HCT116 (cell line): Measurements from ENCODE around the gene SLCO4C1. TPM values are rescaled to one million over a fixed set of nuclear protein-coding genes. Genes with fewer than 3 reads are reported as not detected.

ENCODE experiments used
- ATAC-seq: fragments of 200-7000 bp; cut with Tn5 transposase; 2 replicates; pipeline ENCODE4 v1.9.1; 2020; ENCODE audit warnings: mild to moderate bottlenecking, moderate library complexity
- BruUV-seq: library from RNA; stranded (reverse); fragments of 400-500 nt; replicated peaks from 2 replicates; lab custom pipeline; 2021; lab: Mats Ljungman, UMichigan
- CTCF ChIA-PET: fragments of 300-600 bp; sonication (Branson Sonifier 250); formaldehyde crosslinking; loops from one replicate; lab custom pipeline; 2021; ENCODE audit warnings: antibody characterized with exemption; lab: Charles Lee
- POLR2A ChIA-PET: fragments of 300-600, 350-600 bp; sonication (Branson Sonifier 250); formaldehyde crosslinking; loops from one replicate; lab custom pipeline; 2021; ENCODE audit warnings: antibody characterized with exemption; lab: Charles Lee
- RAD21 ChIA-PET, 2 experiments: fragments of 300-600 bp; sonication (Branson Sonifier 250); formaldehyde crosslinking; loops; one replicate each; lab custom pipeline; 2023; ENCODE audit warnings: low total read pairs in 2 of 2; ENCODE audit not compliant: uncharacterized antibody in 2 of 2, unreplicated experiment in 2 of 2, low non-redundant PET in 1 of 2; lab: Charles Lee
- DNase-seq: peaks from one replicate; pipeline ENCODE4 v3.0.0-alpha.2; 2010; ENCODE audit warnings: low read depth, low spot score
- H2AFZ ChIP-seq: fragments of 200-600 bp; shearing (Covaris generic), sonication (generic); 2 replicates; pipeline ENCODE4 v1.6.1; 2017; ENCODE audit warnings: low read depth, mixed run types, mixed read lengths, antibody characterized with exemption, low read length; ENCODE audit not compliant: poor library complexity, severe bottlenecking
- H3K27ac ChIP-seq: 2 replicates; pipeline ENCODE4 v1.5.1; 2012; ENCODE audit warnings: low read depth, low read length
- H3K27me3 ChIP-seq: fragments of 200-600 bp; sonication (generic); 2 replicates; pipeline ENCODE4 v1.6.1; 2016; ENCODE audit warnings: mixed run types, low read length, mixed read lengths; ENCODE audit not compliant: insufficient read depth
- H3K36me3 ChIP-seq, 2 experiments: fragments of 200-500 bp in 1 of 2; fragments of 200-600 bp in 1 of 2; sonication (Bioruptor generic) in 1 of 2; sonication (generic) in 1 of 2; 2 replicates each; pipeline versions ENCODE4 v1.5.1 to v1.6.1; 2014 to 2016; ENCODE audit warnings: low read length in 2 of 2, inconsistent platforms in 1 of 2, mixed read lengths in 1 of 2, mixed run types in 1 of 2; ENCODE audit not compliant: insufficient read depth in 2 of 2, control insufficient read depth in 1 of 2
- H3K4me1 ChIP-seq, 2 experiments: fragments of 200-600 bp in 1 of 2; sonication (generic) in 1 of 2; 2 replicates each; pipeline versions ENCODE4 v1.5.1 to v1.6.1; 2012 to 2017; ENCODE audit warnings: low read length in 2 of 2, inconsistent platforms in 1 of 2, mild to moderate bottlenecking in 1 of 2, mixed read lengths in 1 of 2, mixed run types in 1 of 2, moderate library complexity in 1 of 2; ENCODE audit not compliant: insufficient read depth in 2 of 2, control insufficient read depth in 1 of 2
- H3K4me2 ChIP-seq: fragments of 200-600 bp; sonication (generic); 2 replicates; pipeline ENCODE4 v1.6.1; 2017; ENCODE audit warnings: mixed run types, low read length, mixed read lengths
- H3K4me3 ChIP-seq, 2 experiments: fragments of 200-600 bp in 1 of 2; sonication (generic) in 1 of 2; replicated peaks in 1 of 2; 2 replicates each; pipeline ENCODE4 v1.5.1; 2011 to 2016; ENCODE audit warnings: low read length in 2 of 2, control low read depth in 1 of 2, low read depth in 1 of 2, mild to moderate bottlenecking in 1 of 2, mixed read lengths in 1 of 2, mixed run types in 1 of 2
- H3K79me2 ChIP-seq: fragments of 200-600 bp; sonication (generic); 2 replicates; pipeline ENCODE4 v1.6.1; 2017; ENCODE audit warnings: mild to moderate bottlenecking, mixed run types, low read length, moderate library complexity, mixed read lengths; ENCODE audit not compliant: insufficient read depth
- H3K9ac ChIP-seq: fragments of 200-600 bp; sonication (generic); 2 replicates; pipeline ENCODE4 v1.6.1; 2016; ENCODE audit warnings: low read length, mixed read lengths
- H3K9me2 ChIP-seq: fragments of 200-600 bp; sonication (generic), shearing (Covaris generic); 2 replicates; pipeline ENCODE4 v1.6.1; 2017; ENCODE audit warnings: mixed run types, mild to moderate bottlenecking, moderate library complexity; ENCODE audit not compliant: insufficient read depth
- H3K9me3 ChIP-seq, 2 experiments: fragments of 200-500 bp in 1 of 2; fragments of 200-600 bp in 1 of 2; sonication (Bioruptor generic) in 1 of 2; sonication (generic) in 1 of 2; 2 replicates each; pipeline ENCODE4 v1.6.1; 2014 to 2017; ENCODE audit warnings: low read length in 2 of 2, mixed read lengths in 2 of 2, inconsistent platforms in 1 of 2, low read depth in 1 of 2, mild to moderate bottlenecking in 1 of 2, mixed run types in 1 of 2, moderate library complexity in 1 of 2; ENCODE audit not compliant: control insufficient read depth in 1 of 2, insufficient read depth in 1 of 2
- H4K20me1 ChIP-seq: fragments of 200-600 bp; sonication (generic), shearing (Covaris generic); 2 replicates; pipeline ENCODE4 v1.6.1; 2017; ENCODE audit warnings: mixed run types, mild to moderate bottlenecking, moderate library complexity; ENCODE audit not compliant: insufficient read depth
- CEBPB ChIP-seq: IDR thresholded peaks from 2 replicates; pipeline ENCODE4 v1.6.1; 2012; ENCODE audit warnings: low read depth
- JUND ChIP-seq: IDR thresholded peaks from 2 replicates; pipeline ENCODE4 v1.6.1; 2012
- POLR2AphosphoS5 ChIP-seq: IDR thresholded peaks from 2 replicates; pipeline ENCODE4 v1.6.1; 2011; ENCODE audit warnings: mild to moderate bottlenecking, low read depth, low read length, moderate library complexity
- SIN3A ChIP-seq: IDR thresholded peaks from 2 replicates; pipeline ENCODE4 v1.6.1; 2012; ENCODE audit warnings: low read depth
- SP1 ChIP-seq: IDR thresholded peaks from 2 replicates; pipeline ENCODE4 v1.6.1; 2012; ENCODE audit warnings: low read depth
- SRF ChIP-seq: IDR thresholded peaks from 2 replicates; pipeline ENCODE4 v1.6.1; 2012; ENCODE audit warnings: low read depth
- TCF7L2 ChIP-seq: IDR thresholded peaks from 2 replicates; pipeline ENCODE4 v1.7.0; 2011; ENCODE audit warnings: borderline replicate concordance, inconsistent platforms; ENCODE audit not compliant: insufficient read depth, insufficient read length; ENCODE audit errors: extremely low read depth
- YY1 ChIP-seq: IDR thresholded peaks from 2 replicates; pipeline ENCODE4 v1.6.1; 2011; ENCODE audit warnings: low read length, low read depth, moderate library complexity, mild to moderate bottlenecking; ENCODE audit not compliant: insufficient replicate concordance; ENCODE audit errors: extremely low read depth
- ZFX ChIP-seq: fragments of 450-650 bp; IDR thresholded peaks from 2 replicates; pipeline ENCODE4 v1.6.1; 2017
- ZNF274 ChIP-seq: fragments of 200-500 bp; sonication (Bioruptor generic); IDR thresholded peaks from 2 replicates; pipeline ENCODE4 v1.6.1; 2014; ENCODE audit warnings: mild to moderate bottlenecking, low read depth, low read length, inconsistent platforms
- intact Hi-C: fragments of 100-400 bp; cut with micrococcal nuclease; formaldehyde crosslinking; loops from 2 replicates; pipeline ENCODE4 v1.10.0; 2022
- total RNA-seq: library from RNA; stranded (reverse); gene quantifications from one replicate; pipeline ENCODE4 v1.2.1, GENCODE V29; 2021; ENCODE audit not compliant: unreplicated experiment
- TF ChIP-seq, protein P1 (sequence below): IDR thresholded peaks from 2 replicates; pipeline ENCODE4 v1.6.1; 2012
- TF ChIP-seq, protein P2 (sequence below), 3 experiments: fragments of 200-600 bp in 1 of 3; sonication (generic) in 1 of 3; IDR thresholded peaks in 2 of 3; conservative IDR thresholded peaks in 1 of 3; 2 replicates each; pipeline ENCODE4 v1.5.1; 2012 to 2017; ENCODE audit warnings: low read depth in 2 of 3, low read length in 2 of 3, antibody characterized with exemption in 1 of 3, borderline replicate concordance in 1 of 3, control low read depth in 1 of 3, mild to moderate bottlenecking in 1 of 3, mixed read lengths in 1 of 3, mixed run types in 1 of 3, moderate library complexity in 1 of 3; ENCODE audit not compliant: insufficient read depth in 1 of 3
- TF ChIP-seq, protein P3 (sequence below): IDR thresholded peaks from 2 replicates; pipeline ENCODE4 v1.6.1; 2011; ENCODE audit warnings: mild to moderate bottlenecking, low read length, moderate library complexity; ENCODE audit not compliant: insufficient replicate concordance; ENCODE audit errors: extremely low read depth

Gene SLCO4C1
- total RNA-seq, 1 experiment from 2014 or later, result 0.12 TPM

DNA sequence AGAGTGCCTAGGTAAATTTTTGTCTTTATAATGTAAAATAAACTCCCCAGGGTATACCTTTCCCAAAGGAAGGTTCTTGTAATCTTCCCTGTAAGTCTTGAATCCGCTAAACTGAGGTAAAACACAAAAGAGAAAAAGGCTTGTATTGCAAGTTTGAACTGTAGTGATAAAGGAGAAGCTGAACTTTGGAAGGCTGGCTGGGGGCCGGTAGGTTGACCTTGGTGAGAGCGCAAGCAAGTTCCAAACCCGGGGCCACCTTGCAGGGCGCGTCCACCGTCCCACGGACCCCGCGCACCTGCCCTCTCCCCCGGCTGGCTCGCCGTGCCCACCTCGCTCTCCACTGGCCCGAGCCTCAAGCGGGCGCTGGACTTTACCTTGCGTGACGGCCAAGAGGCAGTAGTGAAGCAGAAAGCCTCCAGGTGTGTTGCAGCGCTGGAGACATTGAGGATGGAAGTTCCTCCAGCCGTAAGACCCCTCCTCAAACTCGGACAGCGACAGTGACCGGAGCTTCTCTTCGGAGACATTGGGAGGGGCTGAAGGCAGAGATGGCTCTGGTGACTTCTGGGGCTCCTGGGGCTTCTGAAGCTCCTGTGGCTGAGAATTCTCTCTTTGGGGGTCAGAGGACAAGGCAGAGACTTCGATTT is 428 bp downstream of the SLCO4C1 start:
- Histone ChIP-seq H3K9me3 (no peaks in the 10 kb centered on the region), H4K20me1 (no peaks in the 10 kb centered on the region), H2AFZ (no peak overlapping the region), H3K4me1 (no peaks in the 10 kb centered on the region), H3K4me2 (no peak overlapping the region), H3K4me3 (no peak overlapping the region), H3K27ac (no peak overlapping the region), H3K27me3 (no peaks in the 10 kb centered on the region), H3K36me3 (no peaks in the 10 kb centered on the region), H3K79me2 (no peaks in the 10 kb centered on the region), H3K9ac (no peak overlapping the region), H3K9me2 (no peaks in the 10 kb centered on the region)
- intact Hi-C loops, result no loop called here
- no peak for DNase-seq
- no peak for TF ChIP-seq CEBPB
- TF ChIP-seq JUND, result no peak
- no peak for TF ChIP-seq YY1
- TF ChIP-seq SP1, result no peak
- TF ChIP-seq ZNF274, result no peak
- no TSS peak for BruUV-seq
- RAD21 ChIA-PET, result no interaction called here
- no peak for ATAC-seq
- CTCF ChIA-PET, result no interaction called here
- POLR2A ChIA-PET, result no interaction called here

DNA sequence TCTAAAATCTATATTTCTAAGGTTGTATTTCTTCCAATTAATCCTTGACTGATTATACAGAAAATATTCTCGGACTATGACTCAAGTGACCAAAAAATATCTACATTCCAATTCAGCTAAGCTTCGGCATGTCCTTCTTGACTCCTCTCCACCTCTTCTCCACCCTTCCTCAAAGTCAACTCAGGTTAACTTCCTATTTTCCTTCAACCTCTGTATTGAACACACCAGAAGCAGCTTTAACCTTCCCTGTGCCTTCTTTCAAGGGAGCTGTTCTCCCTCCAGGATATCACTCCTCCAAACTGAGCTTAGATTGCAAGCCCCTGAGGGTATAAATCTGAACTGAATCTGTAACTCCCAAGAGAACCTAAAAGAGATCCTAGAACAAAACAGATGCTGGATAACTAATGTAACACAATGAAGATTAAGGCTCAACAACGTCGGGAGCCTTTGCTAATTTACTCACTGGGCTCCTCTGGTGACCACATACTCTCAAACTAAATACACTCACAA is 1.1 kb downstream of the SLCO4C1 start:
- ChIA-PET POLR2A (no interaction called here), RAD21 (no interaction called here), CTCF (no interaction called here)
- Histone ChIP-seq H3K9ac (no peak overlapping the region), H4K20me1 (no peaks in the 10 kb centered on the region), H2AFZ (no peak overlapping the region), H3K4me1 (no peaks in the 10 kb centered on the region), H3K27me3 (no peaks in the 10 kb centered on the region), H3K9me2 (no peaks in the 10 kb centered on the region), H3K79me2 (no peaks in the 10 kb centered on the region), H3K4me2 (no peak overlapping the region), H3K4me3 (no peak overlapping the region), H3K27ac (no peak overlapping the region), H3K36me3 (no peaks in the 10 kb centered on the region), H3K9me3 (no peaks in the 10 kb centered on the region)
- BruUV-seq, result no TSS peak
- intact Hi-C loops, result no loop called here
- ATAC-seq (no peak), DNase-seq (no peak)
- no peak for TF ChIP-seq CEBPB
- TF ChIP-seq, protein P1, sequence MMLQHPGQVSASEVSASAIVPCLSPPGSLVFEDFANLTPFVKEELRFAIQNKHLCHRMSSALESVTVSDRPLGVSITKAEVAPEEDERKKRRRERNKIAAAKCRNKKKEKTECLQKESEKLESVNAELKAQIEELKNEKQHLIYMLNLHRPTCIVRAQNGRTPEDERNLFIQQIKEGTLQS, result no peak
- no peak for TF ChIP-seq TCF7L2
- TF ChIP-seq ZNF274, result no peak
- TF ChIP-seq SIN3A, result no peak
- no peak for TF ChIP-seq SRF
- TF ChIP-seq, protein P2, sequence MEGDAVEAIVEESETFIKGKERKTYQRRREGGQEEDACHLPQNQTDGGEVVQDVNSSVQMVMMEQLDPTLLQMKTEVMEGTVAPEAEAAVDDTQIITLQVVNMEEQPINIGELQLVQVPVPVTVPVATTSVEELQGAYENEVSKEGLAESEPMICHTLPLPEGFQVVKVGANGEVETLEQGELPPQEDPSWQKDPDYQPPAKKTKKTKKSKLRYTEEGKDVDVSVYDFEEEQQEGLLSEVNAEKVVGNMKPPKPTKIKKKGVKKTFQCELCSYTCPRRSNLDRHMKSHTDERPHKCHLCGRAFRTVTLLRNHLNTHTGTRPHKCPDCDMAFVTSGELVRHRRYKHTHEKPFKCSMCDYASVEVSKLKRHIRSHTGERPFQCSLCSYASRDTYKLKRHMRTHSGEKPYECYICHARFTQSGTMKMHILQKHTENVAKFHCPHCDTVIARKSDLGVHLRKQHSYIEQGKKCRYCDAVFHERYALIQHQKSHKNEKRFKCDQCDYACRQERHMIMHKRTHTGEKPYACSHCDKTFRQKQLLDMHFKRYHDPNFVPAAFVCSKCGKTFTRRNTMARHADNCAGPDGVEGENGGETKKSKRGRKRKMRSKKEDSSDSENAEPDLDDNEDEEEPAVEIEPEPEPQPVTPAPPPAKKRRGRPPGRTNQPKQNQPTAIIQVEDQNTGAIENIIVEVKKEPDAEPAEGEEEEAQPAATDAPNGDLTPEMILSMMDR (IDR thresholded peaks at IDR 0.05 in 2 of 3, conservative IDR thresholded peaks at IDR 0.05 in 1 of 3; ENCODE audit: borderline replicate concordance in 1 of 3, insufficient read depth in 1 of 3, low read depth in 2 of 3, low read length in 2 of 3), result no peak
- no peak for TF ChIP-seq YY1
- TF ChIP-seq, protein P3, sequence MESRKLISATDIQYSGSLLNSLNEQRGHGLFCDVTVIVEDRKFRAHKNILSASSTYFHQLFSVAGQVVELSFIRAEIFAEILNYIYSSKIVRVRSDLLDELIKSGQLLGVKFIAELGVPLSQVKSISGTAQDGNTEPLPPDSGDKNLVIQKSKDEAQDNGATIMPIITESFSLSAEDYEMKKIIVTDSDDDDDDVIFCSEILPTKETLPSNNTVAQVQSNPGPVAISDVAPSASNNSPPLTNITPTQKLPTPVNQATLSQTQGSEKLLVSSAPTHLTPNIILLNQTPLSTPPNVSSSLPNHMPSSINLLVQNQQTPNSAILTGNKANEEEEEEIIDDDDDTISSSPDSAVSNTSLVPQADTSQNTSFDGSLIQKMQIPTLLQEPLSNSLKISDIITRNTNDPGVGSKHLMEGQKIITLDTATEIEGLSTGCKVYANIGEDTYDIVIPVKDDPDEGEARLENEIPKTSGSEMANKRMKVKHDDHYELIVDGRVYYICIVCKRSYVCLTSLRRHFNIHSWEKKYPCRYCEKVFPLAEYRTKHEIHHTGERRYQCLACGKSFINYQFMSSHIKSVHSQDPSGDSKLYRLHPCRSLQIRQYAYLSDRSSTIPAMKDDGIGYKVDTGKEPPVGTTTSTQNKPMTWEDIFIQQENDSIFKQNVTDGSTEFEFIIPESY, result no peak
- no peak for TF ChIP-seq JUND
- no peak for TF ChIP-seq POLR2AphosphoS5
- no peak for TF ChIP-seq ZFX
- no peak for TF ChIP-seq SP1
